ENCODE measurements around the gene TFEC. TPM values are rescaled to one million over a fixed set of nuclear protein-coding genes. Genes with fewer than 3 reads are reported as not detected.
"Not testable (repeated sequence)": the region's sequence is repeated elsewhere in the genome, so short reads cannot be mapped to it uniquely, and the experiment has no call there.

The TFEC gene, protein sequence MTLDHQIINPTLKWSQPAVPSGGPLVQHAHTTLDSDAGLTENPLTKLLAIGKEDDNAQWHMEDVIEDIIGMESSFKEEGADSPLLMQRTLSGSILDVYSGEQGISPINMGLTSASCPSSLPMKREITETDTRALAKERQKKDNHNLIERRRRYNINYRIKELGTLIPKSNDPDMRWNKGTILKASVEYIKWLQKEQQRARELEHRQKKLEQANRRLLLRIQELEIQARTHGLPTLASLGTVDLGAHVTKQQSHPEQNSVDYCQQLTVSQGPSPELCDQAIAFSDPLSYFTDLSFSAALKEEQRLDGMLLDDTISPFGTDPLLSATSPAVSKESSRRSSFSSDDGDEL
- 8.2 TPM for total RNA-seq
- 0.96 TPM for polyA plus RNA-seq

DNA sequence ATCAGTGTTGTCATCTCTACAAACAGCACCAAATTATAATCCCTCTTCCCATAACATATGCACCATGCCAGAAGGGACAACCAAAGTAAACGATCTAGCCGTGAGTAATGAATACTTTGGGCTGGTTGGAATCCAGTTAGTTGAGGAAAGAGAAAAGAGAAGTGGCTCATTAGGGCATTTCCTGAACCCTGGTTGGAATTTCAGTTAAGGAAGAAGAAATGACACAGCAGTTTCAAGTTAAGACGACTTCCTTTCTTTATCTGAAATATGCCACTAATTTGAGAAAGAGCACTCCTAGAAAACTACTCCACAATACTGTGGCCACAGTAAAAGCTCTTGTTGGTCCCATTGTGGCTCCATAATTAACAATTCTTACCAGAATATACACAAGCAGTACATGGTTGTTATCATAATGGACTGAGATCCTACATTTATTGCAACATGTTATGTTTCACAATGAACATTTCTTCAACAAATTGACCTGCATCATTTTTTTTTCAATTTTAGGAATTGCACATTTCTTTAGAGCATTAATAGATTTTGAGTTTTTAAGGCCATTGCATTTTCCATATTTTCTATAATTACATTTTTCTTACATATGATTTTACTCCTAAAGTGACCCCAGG, at the start of gene TFEC:
Gene TFEC, minus strand, starts transcription at position 113 of the 626 bp plus-strand sequence. CDS start 46,322 bp downstream, outside the sequence.
- no peak within 1 kb of the TSS for H3K4me3 ChIP-seq (ENCODE audit: low read depth, low read length)
- no peak within 1 kb of the TSS for H3K27ac ChIP-seq (ENCODE audit: low read depth)
- DNase-seq (ENCODE audit: extremely low spot score), result no peak
- no peaks in the 10 kb centered on the region for H3K36me3 ChIP-seq (ENCODE audit: insufficient read depth)
- H3K4me1 ChIP-seq (ENCODE audit: insufficient read depth), result no peaks in the 10 kb centered on the region
- 36% methylated on average over 3 of the region's 3 CpGs for WGBS

DNA sequence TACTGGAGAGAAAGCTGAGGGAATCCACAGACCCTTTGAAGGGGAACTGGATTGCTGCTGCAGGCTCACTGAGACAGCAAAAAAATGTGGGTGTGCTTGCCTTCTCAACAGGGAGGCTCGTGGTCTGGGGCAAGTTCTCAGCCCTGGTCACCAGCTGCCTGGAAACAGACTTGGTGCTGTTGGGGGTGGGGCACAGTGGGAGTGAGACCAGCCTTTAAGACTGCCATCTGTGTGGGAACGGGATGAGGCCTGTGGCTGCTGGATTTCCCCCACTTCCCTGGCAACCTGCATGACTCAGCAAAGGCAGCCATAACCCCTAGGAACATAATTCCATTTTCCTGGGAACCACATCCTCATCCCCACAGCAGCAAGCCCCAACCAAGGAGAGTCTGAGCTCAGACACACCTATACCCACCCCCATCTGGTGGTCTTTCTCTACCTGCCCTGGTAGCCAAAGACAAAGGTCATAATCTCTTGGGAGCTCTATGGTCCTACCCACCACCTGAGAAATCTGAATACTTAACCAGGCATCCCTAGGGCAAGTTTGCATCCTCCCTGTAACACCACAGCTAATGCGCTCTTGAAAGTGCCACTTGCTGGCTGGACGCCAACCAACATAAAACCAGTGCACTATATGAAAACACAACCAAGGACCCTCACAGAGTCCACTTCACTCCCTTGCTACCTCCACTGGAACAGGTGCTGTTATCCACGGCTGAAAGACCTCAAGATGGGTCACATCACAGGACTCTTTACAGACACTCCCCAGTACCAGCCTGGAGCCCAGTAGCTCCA, 45.0 kb upstream of the TFEC start:
- DNase-seq (ENCODE audit: extremely low spot score), result no peak
- WGBS, result 84% methylated on average over 5 of the region's 5 CpGs

DNA sequence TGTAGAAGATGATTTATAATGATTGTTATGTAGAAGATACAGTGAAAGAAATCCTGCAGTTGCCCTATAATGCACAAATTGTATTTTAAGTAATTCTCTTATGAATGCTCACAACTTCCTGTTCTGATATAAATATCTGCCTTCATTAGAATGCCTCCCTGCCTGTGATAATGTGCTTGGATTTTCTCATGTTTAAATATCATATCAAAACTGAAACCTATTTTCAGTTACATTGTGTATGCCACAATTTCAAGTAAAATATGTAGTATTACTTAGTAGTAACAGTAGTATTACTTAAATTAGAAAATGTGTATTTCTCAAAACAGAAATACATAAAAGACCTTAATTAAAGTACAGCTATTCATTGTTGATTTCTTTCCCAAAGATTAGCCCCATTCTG, 41.1 kb upstream of the TFEC start:
- Histone ChIP-seq H3K27ac (ENCODE audit: low read depth) (no peak overlapping the region), H3K4me1 (ENCODE audit: insufficient read depth) (no peaks in the 10 kb centered on the region), H3K36me3 (ENCODE audit: insufficient read depth) (no peaks in the 10 kb centered on the region), H3K4me3 (ENCODE audit: low read depth, low read length) (no peak overlapping the region)
- DNase-seq (ENCODE audit: extremely low spot score), result no peak

More for the DNA sequence above, 45.0 kb upstream of the TFEC start:
- no peak overlapping the region for H3K4me3 ChIP-seq (ENCODE audit: low read depth, low read length)
- H3K4me1 ChIP-seq (ENCODE audit: insufficient read depth), result no peaks in the 10 kb centered on the region
- H3K36me3 ChIP-seq (ENCODE audit: insufficient read depth), result no peaks in the 10 kb centered on the region
- no peak overlapping the region for H3K27ac ChIP-seq (ENCODE audit: low read depth)

DNA sequence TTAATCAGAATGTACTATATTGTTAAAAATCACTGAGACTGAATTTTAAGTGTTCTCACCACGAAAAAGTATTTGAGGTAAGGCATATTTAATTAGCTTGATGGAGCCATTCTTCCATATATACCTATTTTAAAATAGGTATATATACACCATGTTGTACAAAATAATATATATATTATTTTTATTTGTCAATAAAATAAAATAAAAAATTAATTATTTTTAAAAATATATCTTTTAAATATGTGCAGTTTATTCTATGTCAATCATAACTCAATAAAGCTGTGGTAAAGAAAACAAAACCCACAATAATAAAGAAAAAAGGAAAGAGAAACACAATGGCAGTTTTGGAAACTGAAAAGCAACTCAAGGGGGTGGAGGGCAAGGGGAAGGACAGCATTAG, 33.6 kb upstream of the TFEC start:
- no peaks in the 10 kb centered on the region for H3K4me1 ChIP-seq (ENCODE audit: insufficient read depth)
- no peaks in the 10 kb centered on the region for H3K36me3 ChIP-seq (ENCODE audit: insufficient read depth)
- WGBS, result 84% methylated on average over 1 of the region's 1 CpG
- no peak for DNase-seq (ENCODE audit: extremely low spot score)
- no peak overlapping the region for H3K4me3 ChIP-seq (ENCODE audit: low read depth, low read length)
- no peak overlapping the region for H3K27ac ChIP-seq (ENCODE audit: low read depth)

DNA sequence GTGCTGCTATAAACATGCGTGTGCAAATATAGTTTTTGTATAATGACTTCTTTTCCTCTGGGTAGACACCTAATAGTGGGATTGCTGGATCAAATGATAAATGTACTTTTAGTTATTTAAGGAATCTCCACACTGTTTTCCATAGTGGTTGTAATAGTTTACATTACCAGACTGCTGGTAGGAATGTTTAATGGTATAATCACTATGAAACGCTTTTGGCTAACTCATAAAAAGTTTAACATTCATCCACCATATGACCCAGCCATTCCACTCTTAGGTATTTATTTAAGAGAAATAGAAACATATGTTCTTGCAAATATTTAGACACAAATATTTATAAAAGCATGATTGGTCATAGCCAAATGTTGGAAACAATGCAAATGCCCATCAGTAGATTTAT, 32.1 kb upstream of the TFEC start:
- no peaks in the 10 kb centered on the region for H3K4me1 ChIP-seq (ENCODE audit: insufficient read depth)
- no peak for DNase-seq (ENCODE audit: extremely low spot score)
- H3K4me3 ChIP-seq (ENCODE audit: low read depth, low read length), result no peak overlapping the region
- no peaks in the 10 kb centered on the region for H3K36me3 ChIP-seq (ENCODE audit: insufficient read depth)
- no peak overlapping the region for H3K27ac ChIP-seq (ENCODE audit: low read depth)
- WGBS, result 65% methylated on average over 2 of the region's 2 CpGs

DNA sequence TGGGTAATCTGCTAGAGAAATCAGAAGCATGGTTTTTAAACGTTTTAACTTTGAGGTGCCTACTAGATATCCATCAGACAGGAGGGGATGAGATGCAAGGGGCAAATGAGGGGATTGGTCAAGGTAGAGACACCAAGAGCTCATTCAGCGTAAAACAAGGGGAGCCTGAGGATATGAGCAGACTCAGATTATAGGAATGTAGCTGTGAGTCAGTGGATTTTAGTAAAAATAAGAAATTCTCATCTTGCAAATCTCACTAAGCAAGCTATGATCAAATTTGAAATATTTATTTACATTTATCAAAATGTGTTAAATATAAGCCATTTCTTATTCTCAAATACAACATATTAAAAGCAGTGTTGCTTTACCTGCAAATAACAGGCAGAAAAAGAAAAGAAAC, 21.4 kb upstream of the TFEC start:
- WGBS, result 60% methylated on average over 2 of the region's 2 CpGs
- no peaks in the 10 kb centered on the region for H3K36me3 ChIP-seq (ENCODE audit: insufficient read depth)
- H3K4me3 ChIP-seq (ENCODE audit: low read depth, low read length), result no peak overlapping the region
- H3K4me1 ChIP-seq (ENCODE audit: insufficient read depth), result no peaks in the 10 kb centered on the region
- H3K27ac ChIP-seq (ENCODE audit: low read depth), result no peak overlapping the region
- DNase-seq (ENCODE audit: extremely low spot score), result no peak

DNA sequence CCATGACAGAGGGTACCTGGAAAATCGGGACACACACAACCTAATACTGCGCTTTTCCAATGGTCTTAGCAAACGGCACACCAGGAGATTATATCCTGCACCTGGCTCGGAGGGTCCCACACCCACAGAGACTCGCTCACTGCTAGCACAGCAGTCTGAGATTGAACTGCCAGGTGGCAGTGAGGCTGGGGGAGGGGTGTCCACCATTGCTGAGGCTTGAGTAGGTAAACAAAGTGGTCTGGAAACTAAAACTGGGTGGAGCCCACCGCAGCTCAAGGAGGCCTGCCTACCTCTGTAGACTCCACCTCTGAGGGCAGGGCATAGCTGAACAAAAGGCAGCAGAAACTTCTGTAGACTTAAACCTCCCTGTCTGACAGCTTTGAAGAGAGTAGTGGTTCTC, 16.7 kb upstream of the TFEC start:
- 94% methylated on average over 6 of the region's 6 CpGs for WGBS
- not testable (repeated sequence) for DNase-seq (ENCODE audit: extremely low spot score); H3K27ac ChIP-seq (ENCODE audit: low read depth); H3K4me3 ChIP-seq (ENCODE audit: low read depth, low read length); H3K36me3 ChIP-seq (ENCODE audit: insufficient read depth); H3K4me1 ChIP-seq (ENCODE audit: insufficient read depth)

DNA sequence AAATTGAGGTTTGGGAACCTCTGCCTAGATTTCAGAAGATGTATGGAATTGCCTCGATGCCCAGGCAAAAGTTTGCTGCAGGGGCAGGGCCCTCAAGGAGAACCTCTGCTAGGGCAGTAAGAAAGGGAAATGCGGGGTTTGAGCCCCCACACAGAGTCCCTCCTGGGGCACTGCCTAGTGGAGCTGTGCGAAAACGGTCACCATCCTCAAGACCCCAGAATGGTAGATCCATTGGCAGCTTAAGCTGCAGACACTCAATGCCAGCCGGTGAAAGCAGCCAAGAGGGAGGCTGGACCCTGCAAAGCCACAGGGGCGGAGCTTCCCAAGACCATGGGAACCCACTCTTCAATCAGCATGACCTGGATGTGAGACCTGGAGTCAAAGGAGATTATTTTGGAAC, 15.0 kb upstream of the TFEC start:
- DNase-seq (ENCODE audit: extremely low spot score), result no peak
- Histone ChIP-seq H3K4me1 (ENCODE audit: insufficient read depth) (no peaks in the 10 kb centered on the region), H3K4me3 (ENCODE audit: low read depth, low read length) (no peak overlapping the region), H3K36me3 (ENCODE audit: insufficient read depth) (no peaks in the 10 kb centered on the region), H3K27ac (ENCODE audit: low read depth) (no peak overlapping the region)
- 88% methylated on average over 6 of the region's 6 CpGs for WGBS

DNA sequence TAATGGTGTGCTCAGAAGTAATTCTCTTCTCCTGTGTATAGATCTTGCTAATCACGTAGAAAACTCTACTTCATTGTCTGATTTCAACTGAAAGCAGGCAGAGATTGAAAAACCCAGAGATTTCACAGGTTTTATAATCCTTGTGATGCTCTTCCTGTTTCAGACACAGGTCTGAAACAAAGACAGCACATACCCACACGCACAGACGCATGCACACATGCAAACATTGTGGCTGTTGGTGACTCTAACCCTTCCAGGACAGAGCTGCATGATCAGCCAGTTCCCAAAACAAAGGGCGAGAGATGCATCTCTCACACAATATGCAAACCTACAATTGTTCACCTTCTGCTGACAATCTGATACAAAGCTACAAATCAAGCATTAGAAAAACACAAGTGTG, 11.1 kb upstream of the TFEC start:
- no peak overlapping the region for H3K27ac ChIP-seq (ENCODE audit: low read depth)
- no peak overlapping the region for H3K4me3 ChIP-seq (ENCODE audit: low read depth, low read length)
- 80% methylated on average over 4 of the region's 4 CpGs for WGBS
- no peaks in the 10 kb centered on the region for H3K36me3 ChIP-seq (ENCODE audit: insufficient read depth)
- no peaks in the 10 kb centered on the region for H3K4me1 ChIP-seq (ENCODE audit: insufficient read depth)
- DNase-seq (ENCODE audit: extremely low spot score), result no peak

DNA sequence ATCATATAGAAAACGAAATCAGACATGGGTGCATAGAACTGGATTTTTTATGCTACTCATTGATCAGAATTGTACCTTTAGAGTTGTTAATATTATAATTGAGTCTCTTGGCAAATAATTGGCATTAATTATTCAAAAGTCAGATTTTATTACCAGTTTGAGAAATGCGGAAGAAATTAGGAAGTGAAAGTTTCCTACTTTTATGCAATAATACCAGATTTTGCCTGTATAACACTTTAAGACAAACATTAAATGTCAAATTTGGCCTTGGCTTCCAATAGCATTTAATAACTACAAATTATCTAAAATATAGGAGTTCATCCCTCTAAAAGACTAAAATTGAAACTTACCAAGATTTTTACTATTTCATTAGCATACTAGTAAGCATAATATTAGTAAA, 6.8 kb upstream of the TFEC start:
- H3K27ac ChIP-seq (ENCODE audit: low read depth), result no peak overlapping the region
- DNase-seq (ENCODE audit: extremely low spot score), result no peak
- H3K4me1 ChIP-seq (ENCODE audit: insufficient read depth), result no peaks in the 10 kb centered on the region
- H3K4me3 ChIP-seq (ENCODE audit: low read depth, low read length), result no peak overlapping the region
- 87% methylated on average over 2 of the region's 2 CpGs for whole genome bisulfite sequencing
- H3K36me3 ChIP-seq (ENCODE audit: insufficient read depth), result no peaks in the 10 kb centered on the region

DNA sequence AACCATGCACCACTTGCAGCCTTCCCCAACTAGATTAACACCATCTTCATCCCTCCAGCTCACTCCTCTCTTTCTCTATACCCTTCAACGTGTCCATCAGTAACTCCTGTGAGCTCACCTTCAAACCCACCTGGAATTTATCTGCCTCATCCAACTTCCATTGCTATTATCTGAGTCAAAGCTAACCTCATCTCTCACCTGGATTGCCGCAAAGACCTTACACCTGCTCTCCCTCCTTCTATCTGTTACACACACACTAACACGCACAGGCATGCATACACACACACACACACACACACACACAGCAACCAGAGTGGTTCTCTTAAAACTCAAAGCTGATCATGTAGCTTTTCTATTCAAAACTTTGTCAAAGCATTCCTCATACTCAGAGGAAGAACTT, 3.8 kb upstream of the TFEC start:
- WGBS, result 87% methylated on average over 3 of the region's 3 CpGs
- H3K36me3 ChIP-seq (ENCODE audit: insufficient read depth), result no peaks in the 10 kb centered on the region
- H3K27ac ChIP-seq (ENCODE audit: low read depth), result no peak overlapping the region
- H3K4me1 ChIP-seq (ENCODE audit: insufficient read depth), result no peaks in the 10 kb centered on the region
- H3K4me3 ChIP-seq (ENCODE audit: low read depth, low read length), result no peak overlapping the region
- no peak for DNase-seq (ENCODE audit: extremely low spot score)

DNA sequence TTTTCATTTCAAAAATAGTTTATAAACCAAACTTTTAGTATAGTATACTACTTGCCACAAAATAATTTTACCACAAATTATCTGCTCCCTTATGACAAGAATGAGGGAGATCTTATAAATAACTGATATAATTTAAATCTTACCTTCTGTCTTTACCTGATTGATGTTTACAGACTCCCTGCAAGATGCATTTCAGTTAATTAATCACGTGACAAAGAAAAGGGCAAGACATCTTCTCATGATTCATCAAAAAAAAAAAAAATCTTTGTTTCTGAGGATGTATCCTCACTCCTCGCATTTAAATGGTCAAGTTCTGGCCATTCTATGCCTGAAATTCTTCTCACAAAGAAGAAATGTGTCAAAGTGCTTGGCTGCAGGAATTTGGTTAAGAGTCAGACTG, 2.3 kb upstream of the TFEC start:
- 84% methylated on average over 2 of the region's 2 CpGs for WGBS
- Histone ChIP-seq H3K36me3 (ENCODE audit: insufficient read depth) (no peaks in the 10 kb centered on the region), H3K4me1 (ENCODE audit: insufficient read depth) (no peaks in the 10 kb centered on the region), H3K4me3 (ENCODE audit: low read depth, low read length) (no peak overlapping the region), H3K27ac (ENCODE audit: low read depth) (no peak overlapping the region)
- no peak for DNase-seq (ENCODE audit: extremely low spot score)

DNA sequence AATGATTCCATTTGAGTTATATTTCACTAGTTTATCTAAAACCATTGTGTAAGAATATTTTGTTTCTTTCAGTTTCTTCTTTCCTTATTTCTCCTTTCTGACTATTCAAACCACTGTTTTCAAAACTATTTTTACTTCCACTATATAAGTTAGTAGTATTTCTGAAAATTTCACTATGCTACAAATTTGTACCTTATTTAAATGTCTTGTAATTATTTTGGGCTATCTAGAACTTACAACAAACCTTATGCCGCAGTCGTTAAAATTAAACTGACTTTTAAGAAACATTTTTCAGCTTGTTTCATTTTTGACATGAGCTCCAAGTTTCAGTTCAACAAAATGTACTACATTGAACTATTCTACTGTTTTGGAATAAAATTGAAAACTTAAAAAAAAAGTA, 1.8 kb downstream of the TFEC start:
- no peak overlapping the region for H3K27ac ChIP-seq (ENCODE audit: low read depth)
- H3K36me3 ChIP-seq (ENCODE audit: insufficient read depth), result no peaks in the 10 kb centered on the region
- WGBS, result 88% methylated on average over 2 of the region's 2 CpGs
- no peak for DNase-seq (ENCODE audit: extremely low spot score)
- no peak overlapping the region for H3K4me3 ChIP-seq (ENCODE audit: low read depth, low read length)
- H3K4me1 ChIP-seq (ENCODE audit: insufficient read depth), result no peaks in the 10 kb centered on the region

DNA sequence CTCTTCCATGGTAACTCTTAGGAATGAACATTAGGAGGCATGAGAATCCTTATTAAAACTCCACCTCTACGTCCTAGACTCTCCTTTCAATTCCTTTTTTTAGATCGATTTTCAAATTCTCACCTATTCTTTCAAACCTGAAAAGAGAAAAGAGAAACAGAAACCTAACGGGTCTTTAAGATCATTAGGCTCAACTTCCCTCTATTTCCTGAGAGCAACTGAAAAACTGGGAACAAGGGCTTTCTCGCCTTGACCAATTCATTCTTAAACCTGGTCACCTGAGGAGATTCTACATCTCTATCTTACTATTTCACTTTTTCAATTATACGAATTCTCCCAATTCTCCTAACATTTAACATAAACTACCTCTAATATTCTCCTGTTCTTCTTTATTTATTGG, 2.8 kb downstream of the TFEC start:
- Histone ChIP-seq H3K36me3 (ENCODE audit: insufficient read depth) (no peaks in the 10 kb centered on the region), H3K4me3 (ENCODE audit: low read depth, low read length) (no peak overlapping the region), H3K27ac (ENCODE audit: low read depth) (no peak overlapping the region), H3K4me1 (ENCODE audit: insufficient read depth) (no peaks in the 10 kb centered on the region)
- DNase-seq (ENCODE audit: extremely low spot score), result no peak
- 68% methylated on average over 5 of the region's 5 CpGs for WGBS
